HepG2 (cell line): ENCODE measurements around the gene PLIN5. TPM values are rescaled to one million over a fixed set of nuclear protein-coding genes. Genes with fewer than 3 reads are reported as not detected.

Experiments
- ARHGAP35 ChIP-seq: sonication (generic); formaldehyde crosslinking; IDR thresholded peaks from 2 replicates; pipeline ENCODE4 v1.9.0; 2022; ENCODE audit warnings: mild to moderate bottlenecking, inconsistent platforms, moderate library complexity, missing genetic modification reagents, borderline replicate concordance
- CBFB ChIP-seq: sonication (generic); formaldehyde crosslinking; IDR thresholded peaks from 2 replicates; pipeline ENCODE4 v1.4.0; 2020; ENCODE audit warnings: missing genetic modification reagents
- CENPT ChIP-seq: sonication (generic); formaldehyde crosslinking; IDR thresholded peaks from 2 replicates; pipeline ENCODE4 v1.8.0; 2022; ENCODE audit warnings: low read depth, mild to moderate bottlenecking, moderate library complexity, missing genetic modification reagents
- KDM1A ChIP-seq: IDR thresholded peaks from 2 replicates; pipeline ENCODE4 v1.6.1; 2016; ENCODE audit warnings: missing compliant biosample characterization
- REPIN1 ChIP-seq: sonication (generic); formaldehyde crosslinking; IDR thresholded peaks from 2 replicates; pipeline ENCODE4 v1.8.0; 2022; ENCODE audit warnings: missing genetic modification reagents, low read depth, mild to moderate bottlenecking, borderline replicate concordance
- SNAI1 ChIP-seq: sonication (generic); formaldehyde crosslinking; IDR thresholded peaks from 2 replicates; pipeline ENCODE4 v1.5.0; 2020; ENCODE audit warnings: mild to moderate bottlenecking, missing genetic modification reagents, borderline replicate concordance
- YEATS2 ChIP-seq: sonication (generic); formaldehyde crosslinking; IDR thresholded peaks from 2 replicates; pipeline ENCODE4 v1.4.0; 2020; ENCODE audit warnings: missing genetic modification reagents, borderline replicate concordance
- ZNF230 ChIP-seq: sonication (generic); formaldehyde crosslinking; IDR thresholded peaks from 2 replicates; pipeline ENCODE4 v1.4.0; 2020; ENCODE audit warnings: mild to moderate bottlenecking, missing genetic modification reagents
- ZNF343 ChIP-seq: sonication (generic); formaldehyde crosslinking; IDR thresholded peaks from 2 replicates; pipeline ENCODE4 v1.4.0; 2020; ENCODE audit warnings: mild to moderate bottlenecking, missing genetic modification reagents
- ZNF383 ChIP-seq: sonication (generic); formaldehyde crosslinking; IDR thresholded peaks from 2 replicates; pipeline ENCODE4 v1.4.0; 2020; ENCODE audit warnings: missing genetic modification reagents, mild to moderate bottlenecking, borderline replicate concordance
- ZNF451 ChIP-seq: sonication (generic); formaldehyde crosslinking; IDR thresholded peaks from 2 replicates; pipeline ENCODE4 v1.5.0; 2020; ENCODE audit warnings: mild to moderate bottlenecking, missing genetic modification reagents
- ZNF670 ChIP-seq: sonication (generic); formaldehyde crosslinking; IDR thresholded peaks from 2 replicates; pipeline ENCODE4 v1.8.0; 2022; ENCODE audit warnings: mild to moderate bottlenecking, missing genetic modification reagents, borderline replicate concordance
- ZSCAN12 ChIP-seq: sonication (generic); formaldehyde crosslinking; IDR thresholded peaks from 2 replicates; pipeline ENCODE4 v1.9.0; 2021; ENCODE audit warnings: mild to moderate bottlenecking, missing genetic modification reagents
- polyA plus RNA-seq, 8 experiments: library from polyadenylated mRNA; depleted of rRNA in 3 of 8; stranded (reverse) in 7 of 8; unstranded in 1 of 8; fragments of >200 nt; fragmentation: Illumina TruSeq in 4 of 8; extraction: Trizol in 4 of 8; gene quantifications; 2 replicates each; pipeline versions ENCODE4 v1.2.1 to v1.2.3, GENCODE V29; 2011 to 2016; ENCODE audit warnings: low read depth in 4 of 8, missing spikeins in 1 of 8, mixed read lengths in 1 of 8; ENCODE audit not compliant: insufficient read depth in 1 of 8
- total RNA-seq, 5 experiments: library from RNA; depleted of rRNA; stranded (reverse); fragments of >200 nt; fragmentation: Illumina TruSeq; extraction: Trizol; gene quantifications; 2 replicates each; pipeline ENCODE4 v1.2.3, GENCODE V29; 2016; ENCODE audit warnings: low read depth in 1 of 5
- TF ChIP-seq, protein P1 (sequence below): sonication (generic); formaldehyde crosslinking; IDR thresholded peaks from 2 replicates; pipeline ENCODE4 v1.4.0; 2020; ENCODE audit warnings: missing genetic modification reagents, borderline replicate concordance
- TF ChIP-seq, protein P2 (sequence below): sonication (generic); formaldehyde crosslinking; IDR thresholded peaks from 2 replicates; pipeline ENCODE4 v1.4.0; 2020; ENCODE audit warnings: missing genetic modification reagents
- TF ChIP-seq, protein P3 (sequence below): sonication (generic); formaldehyde crosslinking; conservative IDR thresholded peaks from 2 replicates; pipeline ENCODE4 v1.8.0; 2022; ENCODE audit warnings: missing genetic modification reagents
- TF ChIP-seq, protein P4 (sequence below): sonication (generic); formaldehyde crosslinking; IDR thresholded peaks from 2 replicates; pipeline ENCODE4 v1.4.0; 2020; ENCODE audit warnings: missing genetic modification reagents
- TF ChIP-seq, protein P5 (sequence below): IDR thresholded peaks from 2 replicates; pipeline ENCODE4 v1.6.1; 2018; ENCODE audit warnings: missing genetic modification reagents
- TF ChIP-seq, protein P6 (sequence below): sonication (generic); formaldehyde crosslinking; conservative IDR thresholded peaks from 2 replicates; pipeline ENCODE4 v1.8.1; 2023; ENCODE audit warnings: missing genetic modification reagents

Gene PLIN5
- total and polyA plus RNA-seq, 2 of the 13 experiments (the other 11 are each of a cell fraction or from before 2014, with no cell fraction given): 1.8 to 4.8 TPM

DNA sequence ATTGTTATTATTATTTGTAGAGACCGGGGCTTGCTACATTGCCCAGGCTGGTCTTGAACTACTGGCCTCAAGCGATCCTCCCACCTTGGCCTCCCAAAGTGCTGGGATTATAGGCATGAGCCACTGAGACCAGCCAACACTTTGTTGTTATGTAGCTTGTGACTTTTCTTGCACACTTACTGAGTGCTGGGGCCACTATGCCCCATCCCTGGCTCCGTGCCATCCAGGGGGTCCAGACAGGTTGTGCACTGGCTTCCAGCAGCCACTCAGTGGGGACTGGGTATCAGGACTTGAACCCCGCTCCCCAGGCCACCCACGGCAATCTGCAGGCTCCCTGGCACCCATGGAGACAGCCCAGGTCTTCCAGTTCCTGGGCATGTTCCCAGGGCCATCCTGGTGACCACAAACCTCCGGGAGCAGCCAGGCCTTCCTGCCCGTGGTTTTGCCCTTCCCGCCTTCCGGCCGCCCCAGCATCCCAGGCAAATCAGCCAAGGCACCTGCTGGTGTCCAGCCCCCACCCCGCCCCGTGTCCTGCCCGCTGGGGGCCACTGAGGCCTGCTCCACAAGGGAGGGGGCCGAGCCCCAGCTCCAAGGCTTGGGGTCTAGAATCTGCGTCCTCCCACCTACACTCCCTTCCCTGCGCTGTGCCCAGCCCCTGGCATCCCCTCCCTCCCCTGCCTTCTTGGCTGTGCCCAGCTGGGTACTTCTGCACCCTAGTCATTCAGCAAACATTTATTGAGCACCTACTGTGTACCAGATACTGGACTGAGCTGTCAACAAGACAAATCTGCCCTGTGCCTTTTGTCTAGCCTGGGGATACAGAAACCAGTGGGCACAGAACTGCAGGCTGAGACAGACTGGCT lies 48.2 kb upstream of the PLIN5 start (continued):
- TF ChIP-seq, protein P1, sequence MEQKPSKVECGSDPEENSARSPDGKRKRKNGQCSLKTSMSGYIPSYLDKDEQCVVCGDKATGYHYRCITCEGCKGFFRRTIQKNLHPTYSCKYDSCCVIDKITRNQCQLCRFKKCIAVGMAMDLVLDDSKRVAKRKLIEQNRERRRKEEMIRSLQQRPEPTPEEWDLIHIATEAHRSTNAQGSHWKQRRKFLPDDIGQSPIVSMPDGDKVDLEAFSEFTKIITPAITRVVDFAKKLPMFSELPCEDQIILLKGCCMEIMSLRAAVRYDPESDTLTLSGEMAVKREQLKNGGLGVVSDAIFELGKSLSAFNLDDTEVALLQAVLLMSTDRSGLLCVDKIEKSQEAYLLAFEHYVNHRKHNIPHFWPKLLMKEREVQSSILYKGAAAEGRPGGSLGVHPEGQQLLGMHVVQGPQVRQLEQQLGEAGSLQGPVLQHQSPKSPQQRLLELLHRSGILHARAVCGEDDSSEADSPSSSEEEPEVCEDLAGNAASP (CRISPR knock-in tag): peak; percentile 27; the same call in 1 of the 2 replicates
- TF ChIP-seq, protein P2, sequence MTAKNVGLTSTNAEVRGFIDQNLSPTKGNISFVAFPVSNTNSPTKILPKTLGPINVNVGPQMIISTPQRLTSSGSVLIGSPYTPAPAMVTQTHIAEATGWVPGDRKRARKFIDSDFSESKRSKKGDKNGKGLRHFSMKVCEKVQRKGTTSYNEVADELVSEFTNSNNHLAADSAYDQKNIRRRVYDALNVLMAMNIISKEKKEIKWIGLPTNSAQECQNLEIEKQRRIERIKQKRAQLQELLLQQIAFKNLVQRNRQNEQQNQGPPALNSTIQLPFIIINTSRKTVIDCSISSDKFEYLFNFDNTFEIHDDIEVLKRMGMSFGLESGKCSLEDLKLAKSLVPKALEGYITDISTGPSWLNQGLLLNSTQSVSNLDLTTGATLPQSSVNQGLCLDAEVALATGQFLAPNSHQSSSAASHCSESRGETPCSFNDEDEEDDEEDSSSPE (CRISPR knock-in tag): peak; percentile 91
- TF ChIP-seq, protein P3, sequence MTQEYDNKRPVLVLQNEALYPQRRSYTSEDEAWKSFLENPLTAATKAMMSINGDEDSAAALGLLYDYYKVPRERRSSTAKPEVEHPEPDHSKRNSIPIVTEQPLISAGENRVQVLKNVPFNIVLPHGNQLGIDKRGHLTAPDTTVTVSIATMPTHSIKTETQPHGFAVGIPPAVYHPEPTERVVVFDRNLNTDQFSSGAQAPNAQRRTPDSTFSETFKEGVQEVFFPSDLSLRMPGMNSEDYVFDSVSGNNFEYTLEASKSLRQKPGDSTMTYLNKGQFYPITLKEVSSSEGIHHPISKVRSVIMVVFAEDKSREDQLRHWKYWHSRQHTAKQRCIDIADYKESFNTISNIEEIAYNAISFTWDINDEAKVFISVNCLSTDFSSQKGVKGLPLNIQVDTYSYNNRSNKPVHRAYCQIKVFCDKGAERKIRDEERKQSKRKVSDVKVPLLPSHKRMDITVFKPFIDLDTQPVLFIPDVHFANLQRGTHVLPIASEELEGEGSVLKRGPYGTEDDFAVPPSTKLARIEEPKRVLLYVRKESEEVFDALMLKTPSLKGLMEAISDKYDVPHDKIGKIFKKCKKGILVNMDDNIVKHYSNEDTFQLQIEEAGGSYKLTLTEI (CRISPR knock-in tag): no peak
- TF ChIP-seq ARHGAP35 (CRISPR knock-in tag) (no peak), ZNF230 (CRISPR knock-in tag) (no peak), KDM1A (CRISPR knock-in tag) (peak; percentile 79), ZSCAN12 (no peak), REPIN1 (peak; percentile 84), ZNF343 (CRISPR knock-in tag) (no peak), ZNF670 (CRISPR knock-in tag) (peak; percentile 52; the same call in 1 of the 2 replicates), CENPT (CRISPR knock-in tag) (0 out of 2 replicates have a peak, but pooled peaks have one; percentile 50), CBFB (CRISPR knock-in tag) (peak; percentile 45; the same call in 1 of the 2 replicates), SNAI1 (CRISPR knock-in tag) (0 out of 2 replicates have a peak, but pooled peaks have one; percentile 50), ZNF451 (CRISPR knock-in tag) (0 out of 2 replicates have a peak, but pooled peaks have one; percentile 72), ZNF383 (CRISPR knock-in tag) (no peak), YEATS2 (CRISPR knock-in tag) (no peak)
- TF ChIP-seq, protein P4, sequence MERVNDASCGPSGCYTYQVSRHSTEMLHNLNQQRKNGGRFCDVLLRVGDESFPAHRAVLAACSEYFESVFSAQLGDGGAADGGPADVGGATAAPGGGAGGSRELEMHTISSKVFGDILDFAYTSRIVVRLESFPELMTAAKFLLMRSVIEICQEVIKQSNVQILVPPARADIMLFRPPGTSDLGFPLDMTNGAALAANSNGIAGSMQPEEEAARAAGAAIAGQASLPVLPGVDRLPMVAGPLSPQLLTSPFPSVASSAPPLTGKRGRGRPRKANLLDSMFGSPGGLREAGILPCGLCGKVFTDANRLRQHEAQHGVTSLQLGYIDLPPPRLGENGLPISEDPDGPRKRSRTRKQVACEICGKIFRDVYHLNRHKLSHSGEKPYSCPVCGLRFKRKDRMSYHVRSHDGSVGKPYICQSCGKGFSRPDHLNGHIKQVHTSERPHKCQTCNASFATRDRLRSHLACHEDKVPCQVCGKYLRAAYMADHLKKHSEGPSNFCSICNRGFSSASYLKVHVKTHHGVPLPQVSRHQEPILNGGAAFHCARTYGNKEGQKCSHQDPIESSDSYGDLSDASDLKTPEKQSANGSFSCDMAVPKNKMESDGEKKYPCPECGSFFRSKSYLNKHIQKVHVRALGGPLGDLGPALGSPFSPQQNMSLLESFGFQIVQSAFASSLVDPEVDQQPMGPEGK (CRISPR knock-in tag): peak; percentile 97
- TF ChIP-seq, protein P5, sequence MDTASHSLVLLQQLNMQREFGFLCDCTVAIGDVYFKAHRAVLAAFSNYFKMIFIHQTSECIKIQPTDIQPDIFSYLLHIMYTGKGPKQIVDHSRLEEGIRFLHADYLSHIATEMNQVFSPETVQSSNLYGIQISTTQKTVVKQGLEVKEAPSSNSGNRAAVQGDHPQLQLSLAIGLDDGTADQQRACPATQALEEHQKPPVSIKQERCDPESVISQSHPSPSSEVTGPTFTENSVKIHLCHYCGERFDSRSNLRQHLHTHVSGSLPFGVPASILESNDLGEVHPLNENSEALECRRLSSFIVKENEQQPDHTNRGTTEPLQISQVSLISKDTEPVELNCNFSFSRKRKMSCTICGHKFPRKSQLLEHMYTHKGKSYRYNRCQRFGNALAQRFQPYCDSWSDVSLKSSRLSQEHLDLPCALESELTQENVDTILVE (CRISPR knock-in tag): no peak
- TF ChIP-seq, protein P6, sequence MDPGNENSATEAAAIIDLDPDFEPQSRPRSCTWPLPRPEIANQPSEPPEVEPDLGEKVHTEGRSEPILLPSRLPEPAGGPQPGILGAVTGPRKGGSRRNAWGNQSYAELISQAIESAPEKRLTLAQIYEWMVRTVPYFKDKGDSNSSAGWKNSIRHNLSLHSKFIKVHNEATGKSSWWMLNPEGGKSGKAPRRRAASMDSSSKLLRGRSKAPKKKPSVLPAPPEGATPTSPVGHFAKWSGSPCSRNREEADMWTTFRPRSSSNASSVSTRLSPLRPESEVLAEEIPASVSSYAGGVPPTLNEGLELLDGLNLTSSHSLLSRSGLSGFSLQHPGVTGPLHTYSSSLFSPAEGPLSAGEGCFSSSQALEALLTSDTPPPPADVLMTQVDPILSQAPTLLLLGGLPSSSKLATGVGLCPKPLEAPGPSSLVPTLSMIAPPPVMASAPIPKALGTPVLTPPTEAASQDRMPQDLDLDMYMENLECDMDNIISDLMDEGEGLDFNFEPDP (CRISPR knock-in tag): no peak
